HG03439 (cell line): ENCODE results near the gene TADA3.

ENCODE experiments used
- ATAC-seq: cut with Tn5 transposase; IDR thresholded peaks from one replicate; pipeline ENCODE4 v1.9.1; 2021; ENCODE audit warnings: mild to moderate bottlenecking, moderate library complexity; ENCODE audit not compliant: unreplicated experiment

TADA3 gene

DNA sequence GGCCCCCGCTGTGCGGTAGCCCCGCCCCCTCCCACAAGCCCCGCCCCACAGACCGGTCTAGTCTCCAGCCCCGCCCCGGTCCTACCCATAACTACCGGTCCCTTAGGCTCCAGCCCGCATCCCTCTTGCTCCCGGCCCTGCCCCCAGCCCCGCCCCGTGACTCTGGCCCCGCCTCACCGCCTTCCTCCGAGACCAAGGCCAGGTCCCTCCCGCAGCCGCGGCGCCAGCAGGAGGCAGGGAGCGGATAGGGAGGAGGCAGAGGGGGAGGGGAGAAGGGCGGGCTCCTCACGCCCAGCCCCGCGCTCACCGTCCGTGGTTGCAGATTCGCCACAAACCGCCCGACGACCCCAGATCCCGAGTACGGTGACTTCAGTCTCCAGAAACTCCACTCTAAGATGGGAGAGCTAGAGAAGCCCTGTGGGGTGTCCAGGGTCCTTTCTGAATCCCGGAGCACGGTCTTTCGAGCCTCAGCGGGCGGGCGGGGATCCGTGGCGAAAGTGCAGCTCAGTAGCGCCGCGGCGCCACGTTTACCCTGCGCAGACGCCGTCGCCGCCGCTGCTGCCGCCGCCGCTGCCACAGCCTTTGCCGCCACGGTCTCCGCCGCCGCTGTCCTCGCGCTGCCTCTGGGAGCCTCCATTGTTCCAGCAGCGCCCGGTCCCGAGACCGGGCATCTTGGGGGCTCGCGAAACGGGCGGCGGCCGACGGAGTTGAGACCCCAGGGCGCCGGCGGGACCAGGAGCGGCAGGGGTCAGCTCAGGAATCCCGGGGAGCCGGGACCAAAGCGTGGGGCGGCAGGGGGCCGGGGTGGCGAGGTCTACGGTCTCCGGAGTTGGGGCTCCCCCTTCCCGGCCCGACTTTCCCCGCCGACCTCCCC is 60.8 kb downstream of the TADA3 start, which contains the start of gene BRPF1:
Gene BRPF1 (plus strand): TSS at position 530 of the 874 bp plus-strand sequence. CDS start 2,406 bp downstream, outside the sequence.
- peak; percentile 85 for ATAC-seq

GRCh38 chr3:9730657-9731205 is 61.5 kb downstream of the TADA3 start:
- peak; percentile 43 for ATAC-seq
